Osteoblast (primary cell): ENCODE measurements around the gene EYS. TPM values are rescaled to one million over a fixed set of nuclear protein-coding genes. Genes with fewer than 3 reads are reported as not detected.

Experiments used
- DNase-seq: peaks from one replicate; pipeline ENCODE4 v3.0.0; 2011; ENCODE audit warnings: low spot score, mixed read lengths; ENCODE audit not compliant: insufficient read length; ENCODE audit errors: missing footprints
- H2AFZ ChIP-seq: 2 replicates; pipeline ENCODE4 v1.6.0; 2011; ENCODE audit warnings: mild to moderate bottlenecking, low read length
- H3K27ac ChIP-seq: 2 replicates; pipeline ENCODE4 v1.5.1; 2011; ENCODE audit warnings: mild to moderate bottlenecking, low read depth, low read length, moderate library complexity
- H3K27me3 ChIP-seq: 2 replicates; pipeline ENCODE4 v1.6.0; 2012; ENCODE audit warnings: mild to moderate bottlenecking, control low read depth, inconsistent platforms, low read length, moderate library complexity; ENCODE audit not compliant: insufficient read depth
- H3K36me3 ChIP-seq: 2 replicates; pipeline ENCODE4 v1.5.1; 2011; ENCODE audit warnings: mild to moderate bottlenecking, low read length, control low read depth, moderate library complexity; ENCODE audit not compliant: insufficient read depth
- H3K4me1 ChIP-seq: 2 replicates; pipeline ENCODE4 v1.5.1; 2011; ENCODE audit warnings: mild to moderate bottlenecking, low read length, control low read depth, moderate library complexity; ENCODE audit not compliant: insufficient read depth
- H3K4me2 ChIP-seq: 2 replicates; pipeline ENCODE4 v1.6.0; 2011; ENCODE audit warnings: mild to moderate bottlenecking, low read length; ENCODE audit not compliant: insufficient read depth
- H3K4me3 ChIP-seq: fragments of 200-600 bp; sonication (generic); 3 replicates; pipeline ENCODE4 v1.5.1; 2012; ENCODE audit warnings: mild to moderate bottlenecking, low read length, inconsistent platforms; ENCODE audit not compliant: insufficient read depth
- H3K79me2 ChIP-seq: 2 replicates; pipeline ENCODE4 v1.6.0; 2012; ENCODE audit warnings: mild to moderate bottlenecking, low read length, control low read depth, inconsistent platforms; ENCODE audit not compliant: insufficient read depth
- H3K9me3 ChIP-seq: 2 replicates; pipeline ENCODE4 v1.5.1; 2011; ENCODE audit warnings: low read depth, low read length, control low read depth
- H4K20me1 ChIP-seq: 2 replicates; pipeline ENCODE4 v1.6.0; 2012; ENCODE audit warnings: mild to moderate bottlenecking, low read length, control low read depth; ENCODE audit not compliant: insufficient read depth
- CTCF ChIP-seq: IDR thresholded peaks from 2 replicates; pipeline ENCODE4 v1.5.1; 2011; ENCODE audit warnings: mild to moderate bottlenecking, low read depth, low read length, moderate library complexity; ENCODE audit errors: extremely low read depth
- total RNA-seq: library from RNA; depleted of rRNA; stranded (reverse); fragments of >200 nt; gene quantifications from 2 replicates; pipeline ENCODE4 v1.2.3, GENCODE V29; 2012

Gene EYS
- total RNA-seq, 1 donor: under 0.01 TPM

- no peak for DNase-seq
- H2AFZ ChIP-seq: no peak overlapping the region
- no peaks in the 10 kb centered on the region for H4K20me1 ChIP-seq
Observed at GRCh38 chr6:64895945-64896344, 811.1 kb downstream of the EYS start.

GRCh38 chr6:64890609-64891008, 816.4 kb downstream of the EYS start:
- no peaks in the 10 kb centered on the region for H4K20me1 ChIP-seq
- no peaks in the 10 kb centered on the region for H3K4me1 ChIP-seq
- peaks cover 2% of the 10 kb centered on the region for H3K9me3 ChIP-seq
- no peak overlapping the region for H3K4me2 ChIP-seq
- no peak overlapping the region for H3K4me3 ChIP-seq
- H3K36me3 ChIP-seq: no peaks in the 10 kb centered on the region
- no peak overlapping the region for H2AFZ ChIP-seq
- no peak for TF ChIP-seq CTCF
- no peak overlapping the region for H3K27ac ChIP-seq
- H3K27me3 ChIP-seq: no peaks in the 10 kb centered on the region
- no peak for DNase-seq
- H3K79me2 ChIP-seq: no peaks in the 10 kb centered on the region

More at GRCh38 chr6:64895945-64896344, 811.1 kb downstream of the EYS start:
- Histone ChIP-seq H3K9me3 (peaks cover 4% of the 10 kb centered on the region), H3K4me3 (no peak overlapping the region), H3K27ac (no peak overlapping the region), H3K79me2 (no peaks in the 10 kb centered on the region), H3K36me3 (no peaks in the 10 kb centered on the region), H3K4me2 (no peak overlapping the region), H3K27me3 (no peaks in the 10 kb centered on the region), H3K4me1 (no peaks in the 10 kb centered on the region)
- no peak for TF ChIP-seq CTCF

- Histone ChIP-seq H3K4me2 (no peak overlapping the region), H3K4me3 (no peak overlapping the region), H3K27ac (no peak overlapping the region), H4K20me1 (no peaks in the 10 kb centered on the region), H2AFZ (no peak overlapping the region), H3K79me2 (no peaks in the 10 kb centered on the region), H3K9me3 (no peaks in the 10 kb centered on the region), H3K27me3 (no peaks in the 10 kb centered on the region), H3K4me1 (no peaks in the 10 kb centered on the region), H3K36me3 (no peaks in the 10 kb centered on the region)
- no peak for DNase-seq
- TF ChIP-seq CTCF: no peak
Observed at GRCh38 chr6:64889144-64889543, 817.9 kb downstream of the EYS start.

- no peak for TF ChIP-seq CTCF
- H3K36me3 ChIP-seq: no peaks in the 10 kb centered on the region
- no peak overlapping the region for H2AFZ ChIP-seq
- peaks cover 4% of the 10 kb centered on the region for H3K9me3 ChIP-seq
- no peaks in the 10 kb centered on the region for H3K79me2 ChIP-seq
- no peak overlapping the region for H3K4me3 ChIP-seq
- no peaks in the 10 kb centered on the region for H4K20me1 ChIP-seq
- H3K27ac ChIP-seq: no peak overlapping the region
- H3K4me1 ChIP-seq: no peaks in the 10 kb centered on the region
- H3K4me2 ChIP-seq: no peak overlapping the region
- H3K27me3 ChIP-seq: no peaks in the 10 kb centered on the region
- no peak for DNase-seq
Observed at GRCh38 chr6:64874776-64875175, 832.2 kb downstream of the EYS start.
